Mesothelial cell of epicardium (in vitro differentiated cells): ENCODE results near the gene DDI2. TPM values are rescaled to one million over a fixed set of nuclear protein-coding genes. Genes with fewer than 3 reads are reported as not detected.

Source experiments
- DNase-seq, 2 experiments: peaks; one replicate each; pipeline ENCODE4 v3.0.0; 2021; ENCODE audit warnings: low spot score in 2 of 2; ENCODE audit not compliant: unreplicated experiment in 2 of 2
- H3K27ac Mint-ChIP-seq: 2 replicates; pipeline ENCODE4 v1.8.0; 2021; ENCODE audit warnings: mixed read lengths
- H3K27me3 Mint-ChIP-seq: 2 replicates; pipeline ENCODE4 v1.8.0; 2021; ENCODE audit warnings: low read depth, mixed read lengths
- H3K36me3 Mint-ChIP-seq: 2 replicates; pipeline ENCODE4 v1.8.0; 2021; ENCODE audit warnings: mixed read lengths
- H3K4me1 Mint-ChIP-seq: 2 replicates; pipeline ENCODE4 v1.8.0; 2021; ENCODE audit warnings: mixed read lengths
- H3K4me3 Mint-ChIP-seq: 2 replicates; pipeline ENCODE4 v1.8.0; 2021; ENCODE audit warnings: mild to moderate bottlenecking, moderate library complexity, mixed read lengths
- H3K9me3 Mint-ChIP-seq: 2 replicates; pipeline ENCODE4 v1.8.0; 2021; ENCODE audit warnings: mixed read lengths
- total RNA-seq: library from RNA; stranded (reverse); gene quantifications from 3 replicates; pipeline ENCODE4 v1.2.1, GENCODE V29; 2021
- TF ChIP-seq, protein P1 (sequence below): fragments of 200-600 bp; sonication (generic); IDR thresholded peaks from one replicate; pipeline ENCODE4 v1.5.0; 2021; ENCODE audit warnings: antibody characterized with exemption; ENCODE audit not compliant: unreplicated experiment

DDI2 gene
- total RNA-seq, 1 donor from 2014 or later: 34.5 TPM

DNA sequence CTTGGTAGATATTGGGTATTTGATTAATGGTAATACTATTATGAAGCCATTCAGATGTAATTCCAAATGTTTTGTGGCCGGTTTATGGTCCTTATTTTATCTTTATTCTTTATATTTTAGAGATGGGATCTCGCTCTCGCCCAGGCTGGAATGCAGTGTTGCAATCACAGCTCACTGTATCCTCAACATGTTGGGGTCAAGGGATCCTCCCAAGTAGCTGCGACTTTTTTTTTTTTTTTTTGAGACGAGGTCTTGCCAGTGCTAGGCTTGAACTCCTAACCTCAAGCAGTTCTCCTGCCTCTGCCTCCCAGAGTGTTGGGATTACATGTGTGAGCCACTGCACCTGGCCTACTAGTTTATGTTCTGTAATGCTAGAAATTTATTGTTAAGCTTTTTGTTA, 4.7 kb downstream of the DDI2 start:
- Mint-ChIP-seq H3K9me3 (no peaks in the 10 kb centered on the region), H3K27ac (no peak overlapping the region), H3K27me3 (no peaks in the 10 kb centered on the region), H3K36me3 (peaks cover 6% of the 10 kb centered on the region), H3K4me3 (no peak overlapping the region), H3K4me1 (peaks cover 41% of the 10 kb centered on the region)
- no peak for DNase-seq
- TF ChIP-seq, protein P1, sequence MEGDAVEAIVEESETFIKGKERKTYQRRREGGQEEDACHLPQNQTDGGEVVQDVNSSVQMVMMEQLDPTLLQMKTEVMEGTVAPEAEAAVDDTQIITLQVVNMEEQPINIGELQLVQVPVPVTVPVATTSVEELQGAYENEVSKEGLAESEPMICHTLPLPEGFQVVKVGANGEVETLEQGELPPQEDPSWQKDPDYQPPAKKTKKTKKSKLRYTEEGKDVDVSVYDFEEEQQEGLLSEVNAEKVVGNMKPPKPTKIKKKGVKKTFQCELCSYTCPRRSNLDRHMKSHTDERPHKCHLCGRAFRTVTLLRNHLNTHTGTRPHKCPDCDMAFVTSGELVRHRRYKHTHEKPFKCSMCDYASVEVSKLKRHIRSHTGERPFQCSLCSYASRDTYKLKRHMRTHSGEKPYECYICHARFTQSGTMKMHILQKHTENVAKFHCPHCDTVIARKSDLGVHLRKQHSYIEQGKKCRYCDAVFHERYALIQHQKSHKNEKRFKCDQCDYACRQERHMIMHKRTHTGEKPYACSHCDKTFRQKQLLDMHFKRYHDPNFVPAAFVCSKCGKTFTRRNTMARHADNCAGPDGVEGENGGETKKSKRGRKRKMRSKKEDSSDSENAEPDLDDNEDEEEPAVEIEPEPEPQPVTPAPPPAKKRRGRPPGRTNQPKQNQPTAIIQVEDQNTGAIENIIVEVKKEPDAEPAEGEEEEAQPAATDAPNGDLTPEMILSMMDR: no peak

DNA sequence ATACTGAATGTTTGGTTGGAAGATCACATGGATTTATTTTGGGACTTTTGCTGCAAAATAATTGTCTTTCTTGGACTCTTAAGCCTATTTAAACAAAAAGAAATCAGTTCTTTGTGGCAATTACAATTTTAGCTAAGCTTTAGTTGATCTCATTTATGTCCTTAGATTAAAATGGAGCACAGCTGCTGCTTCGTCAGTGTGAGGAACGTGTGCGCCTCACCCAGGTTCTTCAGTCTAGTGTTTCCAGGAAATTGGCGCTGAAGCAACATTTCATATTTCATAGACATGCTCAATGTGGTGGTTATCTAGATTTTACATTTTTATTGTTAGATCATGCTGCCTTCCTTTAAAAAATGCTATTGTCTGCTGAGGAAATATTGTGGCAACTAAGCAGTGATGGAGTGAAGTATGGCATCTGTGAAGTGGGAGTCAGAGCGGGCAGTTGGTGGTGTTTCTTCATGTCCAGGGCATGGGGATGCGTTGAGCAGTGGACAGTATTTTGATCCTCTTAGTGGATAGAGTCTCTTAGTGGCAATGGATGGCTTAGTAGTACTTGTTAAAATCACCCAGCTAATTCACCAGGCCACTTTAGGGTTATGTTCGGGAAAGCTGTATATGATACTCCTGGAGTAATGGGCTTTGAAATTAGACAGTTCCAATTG, 5.6 kb downstream of the DDI2 start:
- H3K36me3 Mint-ChIP-seq: peaks cover 6% of the 10 kb centered on the region
- H3K27ac Mint-ChIP-seq: peak overlapping the region; percentile 74
- H3K4me3 Mint-ChIP-seq: no peak overlapping the region
- no peak for DNase-seq
- TF ChIP-seq, protein P1: no peak
- no peaks in the 10 kb centered on the region for H3K27me3 Mint-ChIP-seq
- H3K9me3 Mint-ChIP-seq: no peaks in the 10 kb centered on the region
- H3K4me1 Mint-ChIP-seq: peaks cover 46% of the 10 kb centered on the region

DNA sequence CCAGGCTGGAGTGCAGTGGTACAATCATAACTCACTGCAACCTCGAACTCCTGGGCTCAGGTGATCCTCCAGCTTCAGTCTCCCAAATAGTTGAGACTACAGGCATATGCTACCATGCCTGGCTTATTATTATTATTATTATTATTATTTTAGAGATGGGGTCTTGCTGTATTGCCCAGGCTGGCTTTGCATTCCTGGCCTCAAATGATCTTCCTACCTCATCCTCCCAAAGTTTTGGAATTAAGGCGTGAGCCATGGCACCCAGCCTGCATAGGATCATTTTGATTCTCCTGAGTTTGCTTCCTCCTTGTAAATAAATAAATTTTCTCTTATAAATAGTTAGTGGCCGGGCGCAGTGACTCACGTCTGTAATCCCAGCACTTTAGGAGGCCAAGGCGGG, 6.2 kb downstream of the DDI2 start:
- Mint-ChIP-seq H3K4me1 (peaks cover 44% of the 10 kb centered on the region), H3K9me3 (no peaks in the 10 kb centered on the region), H3K4me3 (no peak overlapping the region), H3K27me3 (no peaks in the 10 kb centered on the region), H3K36me3 (peaks cover 6% of the 10 kb centered on the region), H3K27ac (no peak overlapping the region)
- TF ChIP-seq, protein P1: no peak
- DNase-seq: no peak

DNA sequence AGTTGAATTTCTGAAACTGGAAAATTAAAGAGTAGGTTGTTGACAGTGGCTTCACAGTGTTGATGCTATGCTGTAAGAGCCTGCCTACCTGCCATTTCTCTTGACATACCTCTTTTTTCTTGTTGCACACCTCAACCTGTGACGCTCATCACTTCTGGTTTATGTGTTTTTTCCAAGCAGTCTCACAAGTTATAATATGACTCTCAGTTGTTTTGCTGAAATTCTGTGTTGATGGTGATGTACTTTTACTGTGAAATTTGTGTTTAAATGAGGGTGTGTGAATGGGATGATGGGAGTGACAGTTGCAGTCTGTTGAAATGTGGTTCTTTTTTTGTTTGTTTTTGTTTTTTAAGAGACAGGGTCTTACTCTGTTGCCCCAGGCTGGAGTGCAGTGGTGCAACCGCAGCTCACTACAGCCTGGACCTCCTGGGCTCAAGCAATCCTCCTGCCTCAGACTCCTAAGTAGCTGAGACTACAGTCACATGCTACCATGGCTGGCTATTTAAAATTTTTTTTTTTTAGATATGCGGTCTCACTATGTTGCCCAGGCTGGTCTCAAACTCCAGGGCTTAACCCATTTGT, 7.0 kb downstream of the DDI2 start:
- no peak for DNase-seq
- H3K4me1 Mint-ChIP-seq: peaks cover 38% of the 10 kb centered on the region
- TF ChIP-seq, protein P1: no peak
- no peaks in the 10 kb centered on the region for H3K27me3 Mint-ChIP-seq
- no peaks in the 10 kb centered on the region for H3K9me3 Mint-ChIP-seq
- H3K36me3 Mint-ChIP-seq: peaks cover 10% of the 10 kb centered on the region
- H3K4me3 Mint-ChIP-seq: no peak overlapping the region
- no peak overlapping the region for H3K27ac Mint-ChIP-seq

DNA sequence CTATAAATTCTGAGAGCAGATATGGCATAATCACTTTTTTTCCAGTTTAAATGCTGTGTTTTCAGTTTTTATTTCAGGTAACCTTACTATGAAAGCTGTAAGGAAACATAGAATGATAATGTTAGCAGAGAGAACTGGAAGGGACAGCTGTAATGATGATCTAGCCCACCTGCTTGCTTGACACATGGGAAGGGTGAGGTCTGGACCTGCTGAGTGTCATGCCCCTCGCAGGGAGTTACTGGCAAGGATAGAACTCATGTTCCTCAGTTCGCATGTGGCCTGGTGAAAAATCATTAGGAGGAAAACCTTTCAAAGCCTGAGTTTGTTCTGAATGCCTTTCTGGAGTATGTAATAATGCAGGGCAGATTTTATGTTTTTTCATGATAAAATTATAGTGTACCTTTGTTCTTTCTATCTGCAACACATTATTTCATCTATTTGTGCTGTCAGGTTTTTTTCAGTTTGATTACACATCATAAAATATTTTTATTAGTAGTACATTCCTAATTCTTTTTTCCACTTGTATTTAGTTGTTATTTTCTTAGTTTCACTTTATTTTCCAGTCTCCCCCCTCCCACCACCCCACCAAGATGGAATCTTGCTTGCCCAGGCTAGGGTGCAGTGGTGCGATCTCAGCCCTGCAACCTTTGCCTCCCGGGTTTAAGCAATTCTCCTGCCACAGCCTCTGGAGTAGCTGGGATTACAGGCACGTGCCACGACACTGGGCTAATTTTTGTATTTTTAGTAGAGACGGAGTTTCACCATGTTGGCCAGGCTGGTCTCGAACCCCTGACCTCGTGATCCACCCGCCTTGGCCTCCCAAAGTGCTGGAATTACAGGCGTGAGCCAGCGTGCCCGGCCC, 8.0 kb downstream of the DDI2 start:
- Mint-ChIP-seq H3K27me3 (no peaks in the 10 kb centered on the region), H3K27ac (peak overlapping the region; percentile 85), H3K4me1 (peaks cover 34% of the 10 kb centered on the region), H3K36me3 (peaks cover 15% of the 10 kb centered on the region), H3K9me3 (no peaks in the 10 kb centered on the region), H3K4me3 (no peak overlapping the region)
- DNase-seq: no peak
- TF ChIP-seq, protein P1: no peak
